ENCODE results near the gene TARS2. TPM values are rescaled to one million over a fixed set of nuclear protein-coding genes. Genes with fewer than 3 reads are reported as not detected.
A peak's percentile ranks its signal among the peaks of the same experiment; 100 is the strongest.

The TARS2 gene
- total RNA-seq, 6 experiments from 2014 or later, result 16.1 to 32.1 (median 22.4) TPM

- no peaks in the 10 kb centered on the region for H3K27me3 ChIP-seq
- H3K27ac ChIP-seq, result peak overlapping the region in 1 of 3 donors; percentile 27
- 69% methylated on average over 4 of the region's 4 CpGs for WGBS (ENCODE audit: insufficient coverage, low coverage, low lambda C conversion rate, missing lambda C conversion rate)
- peaks cover 0 to 82% (median 25%) of the 10 kb centered on the region in 4 donors for H3K4me1 ChIP-seq
- no peaks in the 10 kb centered on the region for H3K36me3 ChIP-seq
- TF ChIP-seq CTCF (IDR thresholded peaks at IDR 0.05) (no peak), POLR2A (IDR thresholded peaks at IDR 0.05) (no peak)
- ATAC-seq, result peak in 2 of 4 donors; percentile 14 to 52
- no peak overlapping the region for H3K4me3 ChIP-seq
- DNase-seq, result no peak
- H3K9me3 ChIP-seq, result no peaks in the 10 kb centered on the region
- intact Hi-C loops (cut with DNase I), result no loop called here
Measured at GRCh38 chr1:150477733-150478132, 9.5 kb upstream of the TARS2 start.

GRCh38 chr1:150479370-150479769 is 7.8 kb upstream of the TARS2 start:
- peak; percentile 54 to 65 (median 60) for ATAC-seq
- Histone ChIP-seq H3K27me3 (no peaks in the 10 kb centered on the region), H3K36me3 (no peaks in the 10 kb centered on the region), H3K4me1 (peaks cover 0 to 67% (median 18%) of the 10 kb centered on the region in 4 donors), H3K4me3 (no peak overlapping the region), H3K27ac (peak overlapping the region in 1 of 3 donors; percentile 69), H3K9me3 (no peaks in the 10 kb centered on the region)
- DNase-seq, result no peak
- intact Hi-C loops (cut with DNase I), result no loop called here
- WGBS (ENCODE audit: insufficient coverage, low coverage, low lambda C conversion rate, missing lambda C conversion rate), result 19% methylated on average over 3 of the region's 4 CpGs
- TF ChIP-seq CTCF (IDR thresholded peaks at IDR 0.05) (no peak), POLR2A (IDR thresholded peaks at IDR 0.05) (no peak)

- 35% methylated on average over 2 of the region's 2 CpGs for WGBS (ENCODE audit: insufficient coverage, low coverage, low lambda C conversion rate, missing lambda C conversion rate)
- intact Hi-C loops (cut with DNase I), result no loop called here
Measured at GRCh38 chr1:150479927-150480352, 7.3 kb upstream of the TARS2 start.

GRCh38 chr1:150484431-150484830 is 2.8 kb upstream of the TARS2 start:
- 84% methylated on average over 3 of the region's 5 CpGs for WGBS (ENCODE audit: insufficient coverage, low coverage, low lambda C conversion rate, missing lambda C conversion rate)
- no peaks in the 10 kb centered on the region for H3K27me3 ChIP-seq
- intact Hi-C loops (cut with DNase I), result no loop called here
- H3K36me3 ChIP-seq, result peaks cover 0 to 8% (median 0%) of the 10 kb centered on the region in 4 donors
- no peak for DNase-seq
- no peak overlapping the region for H3K4me3 ChIP-seq
- peaks cover 0 to 25% (median 4%) of the 10 kb centered on the region in 4 donors for H3K4me1 ChIP-seq
- H3K27ac ChIP-seq, result no peak overlapping the region
- TF ChIP-seq CTCF (IDR thresholded peaks at IDR 0.05), result no peak
- no peak for TF ChIP-seq POLR2A (IDR thresholded peaks at IDR 0.05)
- H3K9me3 ChIP-seq, result no peaks in the 10 kb centered on the region
- no peak for ATAC-seq

More at GRCh38 chr1:150479927-150480352, 7.3 kb upstream of the TARS2 start:
- TF ChIP-seq CTCF (IDR thresholded peaks at IDR 0.05), result no peak
- no peak for TF ChIP-seq POLR2A (IDR thresholded peaks at IDR 0.05)
- Histone ChIP-seq H3K36me3 (no peaks in the 10 kb centered on the region), H3K4me1 (peaks cover 0 to 62% (median 15%) of the 10 kb centered on the region in 4 donors), H3K27me3 (no peaks in the 10 kb centered on the region), H3K27ac (peak overlapping the region in 2 of 3 donors; percentile 6 to 69), H3K9me3 (no peaks in the 10 kb centered on the region), H3K4me3 (no peak overlapping the region)
- ATAC-seq, result peak; percentile 85 to 89 (median 87)
- peak in 1 of 3 donors; percentile 70 for DNase-seq
